HepG2 (cell line): ENCODE measurements around the gene RHOBTB3. TPM values are rescaled to one million over a fixed set of nuclear protein-coding genes. Genes with fewer than 3 reads are reported as not detected.

Source experiments
- CEBPG ChIP-seq: IDR thresholded peaks from 2 replicates; pipeline ENCODE4 v1.6.1; 2016
- ERF ChIP-seq: IDR thresholded peaks from 2 replicates; pipeline ENCODE4 v1.6.1; 2018; ENCODE audit warnings: missing biosample characterization, missing genetic modification reagents
- HDAC6 ChIP-seq: fragments of 200-600 bp; sonication (generic); IDR thresholded peaks from 2 replicates; pipeline ENCODE4 v1.7.0; 2017; ENCODE audit warnings: mild to moderate bottlenecking, antibody characterized with exemption, low read length, low read depth
- HOXA5 ChIP-seq: sonication (generic); formaldehyde crosslinking; IDR thresholded peaks from 2 replicates; pipeline ENCODE4 v1.4.0; 2020; ENCODE audit warnings: missing genetic modification reagents
- IKZF1 ChIP-seq: fragments of 450-650 bp; IDR thresholded peaks from 2 replicates; pipeline ENCODE4 v1.7.1; 2016
- IRX3 ChIP-seq: sonication (generic); formaldehyde crosslinking; IDR thresholded peaks from 2 replicates; pipeline ENCODE4 v1.8.1; 2023; ENCODE audit warnings: mild to moderate bottlenecking, low read depth, missing genetic modification reagents, borderline replicate concordance
- KDM6A ChIP-seq: IDR thresholded peaks from 2 replicates; pipeline ENCODE4 v1.6.1; 2016; ENCODE audit warnings: low read depth
- KLF15 ChIP-seq: sonication (generic); formaldehyde crosslinking; IDR thresholded peaks from 2 replicates; pipeline ENCODE4 v1.8.1; 2023; ENCODE audit warnings: borderline replicate concordance, mild to moderate bottlenecking, inconsistent platforms, missing genetic modification reagents, mixed read lengths
- TBL1XR1 ChIP-seq: fragments of 150-350 bp; IDR thresholded peaks from 2 replicates; pipeline ENCODE4 v1.6.1; 2014; ENCODE audit warnings: borderline replicate concordance, low read length; ENCODE audit not compliant: partially characterized antibody
- YEATS2 ChIP-seq: sonication (generic); formaldehyde crosslinking; IDR thresholded peaks from 2 replicates; pipeline ENCODE4 v1.4.0; 2020; ENCODE audit warnings: missing genetic modification reagents, borderline replicate concordance
- ZNF446 ChIP-seq: sonication (generic); formaldehyde crosslinking; IDR thresholded peaks from 2 replicates; pipeline ENCODE4 v1.5.0; 2020; ENCODE audit warnings: mild to moderate bottlenecking, missing genetic modification reagents
- ZNF775 ChIP-seq: sonication (generic); formaldehyde crosslinking; IDR thresholded peaks from 2 replicates; pipeline ENCODE4 v1.4.0; 2020; ENCODE audit warnings: missing genetic modification reagents, mild to moderate bottlenecking, moderate library complexity, borderline replicate concordance
- polyA plus RNA-seq, 8 experiments: library from polyadenylated mRNA; depleted of rRNA in 3 of 8; stranded (reverse) in 7 of 8; unstranded in 1 of 8; fragments of >200 nt; fragmentation: Illumina TruSeq in 4 of 8; extraction: Trizol in 4 of 8; gene quantifications; 2 replicates each; pipeline versions ENCODE4 v1.2.1 to v1.2.3, GENCODE V29; 2011 to 2016; ENCODE audit warnings: low read depth in 4 of 8, missing spikeins in 1 of 8, mixed read lengths in 1 of 8; ENCODE audit not compliant: insufficient read depth in 1 of 8
- total RNA-seq, 5 experiments: library from RNA; depleted of rRNA; stranded (reverse); fragments of >200 nt; fragmentation: Illumina TruSeq; extraction: Trizol; gene quantifications; 2 replicates each; pipeline ENCODE4 v1.2.3, GENCODE V29; 2016; ENCODE audit warnings: low read depth in 1 of 5
- TF ChIP-seq, protein P1 (sequence below): sonication (generic); formaldehyde crosslinking; IDR thresholded peaks from 2 replicates; pipeline ENCODE4 v1.4.0; 2020; ENCODE audit warnings: mild to moderate bottlenecking, missing genetic modification reagents, borderline replicate concordance
- TF ChIP-seq, protein P2 (sequence below): sonication (generic); formaldehyde crosslinking; IDR thresholded peaks from 2 replicates; pipeline ENCODE4 v1.5.0; 2020; ENCODE audit warnings: missing genetic modification reagents
- TF ChIP-seq, protein P3 (sequence below): sonication (generic); IDR thresholded peaks from 2 replicates; pipeline ENCODE4 v1.6.1; 2016; ENCODE audit warnings: low read depth, borderline replicate concordance
- TF ChIP-seq, protein P4 (sequence below): sonication (generic); formaldehyde crosslinking; IDR thresholded peaks from 2 replicates; pipeline ENCODE4 v1.4.0; 2020; ENCODE audit warnings: mild to moderate bottlenecking, missing genetic modification reagents

RHOBTB3 gene
- total and polyA plus RNA-seq, 2 of the 13 experiments (the other 11 are each of a cell fraction or from before 2014, with no cell fraction given): 31.6 to 35.4 TPM

DNA sequence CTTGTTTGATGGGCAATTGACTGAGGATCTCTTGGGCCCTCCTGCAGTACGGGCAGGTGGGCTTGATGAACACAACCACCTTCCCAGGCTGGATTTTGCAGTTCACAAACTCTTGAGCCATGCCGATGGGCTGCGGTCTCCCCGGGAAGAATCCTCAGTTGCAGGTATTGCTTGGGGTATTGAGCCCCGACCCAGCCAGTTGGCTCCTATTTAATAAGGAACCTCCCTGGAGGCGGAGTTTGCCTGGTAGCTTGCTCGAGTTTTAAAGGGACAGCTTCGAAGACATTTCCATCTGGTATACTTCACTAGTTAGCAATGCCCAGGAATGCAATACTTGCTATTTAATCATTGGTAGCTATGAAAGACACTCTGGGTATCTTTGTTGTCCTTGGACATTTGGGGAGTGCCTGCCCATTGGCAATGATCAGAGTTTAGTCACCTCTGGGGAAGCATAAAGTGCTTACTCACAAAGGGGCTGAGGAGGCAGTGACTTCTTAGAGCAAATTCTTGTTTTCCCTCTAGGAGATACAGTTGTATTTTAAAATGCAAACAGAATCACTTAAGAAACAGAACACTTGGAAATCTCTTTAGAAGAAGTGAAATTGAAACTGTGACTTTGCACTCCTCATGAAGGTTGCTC is 91.5 kb downstream of the RHOBTB3 start, which contains the start of gene GLRX (continued):
- TF ChIP-seq, protein P1, sequence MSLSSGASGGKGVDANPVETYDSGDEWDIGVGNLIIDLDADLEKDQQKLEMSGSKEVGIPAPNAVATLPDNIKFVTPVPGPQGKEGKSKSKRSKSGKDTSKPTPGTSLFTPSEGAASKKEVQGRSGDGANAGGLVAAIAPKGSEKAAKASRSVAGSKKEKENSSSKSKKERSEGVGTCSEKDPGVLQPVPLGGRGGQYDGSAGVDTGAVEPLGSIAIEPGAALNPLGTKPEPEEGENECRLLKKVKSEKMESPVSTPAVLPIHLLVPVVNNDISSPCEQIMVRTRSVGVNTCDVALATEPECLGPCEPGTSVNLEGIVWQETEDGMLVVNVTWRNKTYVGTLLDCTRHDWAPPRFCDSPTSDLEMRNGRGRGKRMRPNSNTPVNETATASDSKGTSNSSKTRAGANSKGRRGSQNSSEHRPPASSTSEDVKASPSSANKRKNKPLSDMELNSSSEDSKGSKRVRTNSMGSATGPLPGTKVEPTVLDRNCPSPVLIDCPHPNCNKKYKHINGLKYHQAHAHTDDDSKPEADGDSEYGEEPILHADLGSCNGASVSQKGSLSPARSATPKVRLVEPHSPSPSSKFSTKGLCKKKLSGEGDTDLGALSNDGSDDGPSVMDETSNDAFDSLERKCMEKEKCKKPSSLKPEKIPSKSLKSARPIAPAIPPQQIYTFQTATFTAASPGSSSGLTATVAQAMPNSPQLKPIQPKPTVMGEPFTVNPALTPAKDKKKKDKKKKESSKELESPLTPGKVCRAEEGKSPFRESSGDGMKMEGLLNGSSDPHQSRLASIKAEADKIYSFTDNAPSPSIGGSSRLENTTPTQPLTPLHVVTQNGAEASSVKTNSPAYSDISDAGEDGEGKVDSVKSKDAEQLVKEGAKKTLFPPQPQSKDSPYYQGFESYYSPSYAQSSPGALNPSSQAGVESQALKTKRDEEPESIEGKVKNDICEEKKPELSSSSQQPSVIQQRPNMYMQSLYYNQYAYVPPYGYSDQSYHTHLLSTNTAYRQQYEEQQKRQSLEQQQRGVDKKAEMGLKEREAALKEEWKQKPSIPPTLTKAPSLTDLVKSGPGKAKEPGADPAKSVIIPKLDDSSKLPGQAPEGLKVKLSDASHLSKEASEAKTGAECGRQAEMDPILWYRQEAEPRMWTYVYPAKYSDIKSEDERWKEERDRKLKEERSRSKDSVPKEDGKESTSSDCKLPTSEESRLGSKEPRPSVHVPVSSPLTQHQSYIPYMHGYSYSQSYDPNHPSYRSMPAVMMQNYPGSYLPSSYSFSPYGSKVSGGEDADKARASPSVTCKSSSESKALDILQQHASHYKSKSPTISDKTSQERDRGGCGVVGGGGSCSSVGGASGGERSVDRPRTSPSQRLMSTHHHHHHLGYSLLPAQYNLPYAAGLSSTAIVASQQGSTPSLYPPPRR: no peak
- TF ChIP-seq HDAC6 (no peak), CEBPG (CRISPR knock-in tag) (no peak), IRX3 (CRISPR knock-in tag) (no peak), ERF (no peak), ZNF775 (CRISPR knock-in tag) (no peak), KDM6A (CRISPR knock-in tag) (no peak), TBL1XR1 (no peak), IKZF1 (no peak), YEATS2 (CRISPR knock-in tag) (no peak), HOXA5 (CRISPR knock-in tag) (no peak), KLF15 (CRISPR knock-in tag) (no peak), ZNF446 (CRISPR knock-in tag) (0 out of 2 replicates have a peak, but pooled peaks have one; percentile 32)
- TF ChIP-seq, protein P2, sequence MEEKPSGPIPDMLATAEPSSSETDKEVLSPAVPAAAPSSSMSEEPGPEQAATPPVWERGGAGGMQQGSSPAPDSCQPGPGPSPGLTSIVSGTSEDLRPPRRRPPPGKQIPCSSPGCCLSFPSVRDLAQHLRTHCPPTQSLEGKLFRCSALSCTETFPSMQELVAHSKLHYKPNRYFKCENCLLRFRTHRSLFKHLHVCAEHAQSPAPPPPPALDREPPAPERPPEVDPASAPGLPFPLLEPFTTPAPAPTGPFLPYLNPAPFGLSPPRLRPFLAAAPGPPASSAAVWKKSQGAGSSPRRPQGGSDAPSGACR: no peak
- TF ChIP-seq, protein P3, sequence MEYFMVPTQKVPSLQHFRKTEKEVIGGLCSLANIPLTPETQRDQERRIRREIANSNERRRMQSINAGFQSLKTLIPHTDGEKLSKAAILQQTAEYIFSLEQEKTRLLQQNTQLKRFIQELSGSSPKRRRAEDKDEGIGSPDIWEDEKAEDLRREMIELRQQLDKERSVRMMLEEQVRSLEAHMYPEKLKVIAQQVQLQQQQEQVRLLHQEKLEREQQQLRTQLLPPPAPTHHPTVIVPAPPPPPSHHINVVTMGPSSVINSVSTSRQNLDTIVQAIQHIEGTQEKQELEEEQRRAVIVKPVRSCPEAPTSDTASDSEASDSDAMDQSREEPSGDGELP: no peak
- TF ChIP-seq, protein P4, sequence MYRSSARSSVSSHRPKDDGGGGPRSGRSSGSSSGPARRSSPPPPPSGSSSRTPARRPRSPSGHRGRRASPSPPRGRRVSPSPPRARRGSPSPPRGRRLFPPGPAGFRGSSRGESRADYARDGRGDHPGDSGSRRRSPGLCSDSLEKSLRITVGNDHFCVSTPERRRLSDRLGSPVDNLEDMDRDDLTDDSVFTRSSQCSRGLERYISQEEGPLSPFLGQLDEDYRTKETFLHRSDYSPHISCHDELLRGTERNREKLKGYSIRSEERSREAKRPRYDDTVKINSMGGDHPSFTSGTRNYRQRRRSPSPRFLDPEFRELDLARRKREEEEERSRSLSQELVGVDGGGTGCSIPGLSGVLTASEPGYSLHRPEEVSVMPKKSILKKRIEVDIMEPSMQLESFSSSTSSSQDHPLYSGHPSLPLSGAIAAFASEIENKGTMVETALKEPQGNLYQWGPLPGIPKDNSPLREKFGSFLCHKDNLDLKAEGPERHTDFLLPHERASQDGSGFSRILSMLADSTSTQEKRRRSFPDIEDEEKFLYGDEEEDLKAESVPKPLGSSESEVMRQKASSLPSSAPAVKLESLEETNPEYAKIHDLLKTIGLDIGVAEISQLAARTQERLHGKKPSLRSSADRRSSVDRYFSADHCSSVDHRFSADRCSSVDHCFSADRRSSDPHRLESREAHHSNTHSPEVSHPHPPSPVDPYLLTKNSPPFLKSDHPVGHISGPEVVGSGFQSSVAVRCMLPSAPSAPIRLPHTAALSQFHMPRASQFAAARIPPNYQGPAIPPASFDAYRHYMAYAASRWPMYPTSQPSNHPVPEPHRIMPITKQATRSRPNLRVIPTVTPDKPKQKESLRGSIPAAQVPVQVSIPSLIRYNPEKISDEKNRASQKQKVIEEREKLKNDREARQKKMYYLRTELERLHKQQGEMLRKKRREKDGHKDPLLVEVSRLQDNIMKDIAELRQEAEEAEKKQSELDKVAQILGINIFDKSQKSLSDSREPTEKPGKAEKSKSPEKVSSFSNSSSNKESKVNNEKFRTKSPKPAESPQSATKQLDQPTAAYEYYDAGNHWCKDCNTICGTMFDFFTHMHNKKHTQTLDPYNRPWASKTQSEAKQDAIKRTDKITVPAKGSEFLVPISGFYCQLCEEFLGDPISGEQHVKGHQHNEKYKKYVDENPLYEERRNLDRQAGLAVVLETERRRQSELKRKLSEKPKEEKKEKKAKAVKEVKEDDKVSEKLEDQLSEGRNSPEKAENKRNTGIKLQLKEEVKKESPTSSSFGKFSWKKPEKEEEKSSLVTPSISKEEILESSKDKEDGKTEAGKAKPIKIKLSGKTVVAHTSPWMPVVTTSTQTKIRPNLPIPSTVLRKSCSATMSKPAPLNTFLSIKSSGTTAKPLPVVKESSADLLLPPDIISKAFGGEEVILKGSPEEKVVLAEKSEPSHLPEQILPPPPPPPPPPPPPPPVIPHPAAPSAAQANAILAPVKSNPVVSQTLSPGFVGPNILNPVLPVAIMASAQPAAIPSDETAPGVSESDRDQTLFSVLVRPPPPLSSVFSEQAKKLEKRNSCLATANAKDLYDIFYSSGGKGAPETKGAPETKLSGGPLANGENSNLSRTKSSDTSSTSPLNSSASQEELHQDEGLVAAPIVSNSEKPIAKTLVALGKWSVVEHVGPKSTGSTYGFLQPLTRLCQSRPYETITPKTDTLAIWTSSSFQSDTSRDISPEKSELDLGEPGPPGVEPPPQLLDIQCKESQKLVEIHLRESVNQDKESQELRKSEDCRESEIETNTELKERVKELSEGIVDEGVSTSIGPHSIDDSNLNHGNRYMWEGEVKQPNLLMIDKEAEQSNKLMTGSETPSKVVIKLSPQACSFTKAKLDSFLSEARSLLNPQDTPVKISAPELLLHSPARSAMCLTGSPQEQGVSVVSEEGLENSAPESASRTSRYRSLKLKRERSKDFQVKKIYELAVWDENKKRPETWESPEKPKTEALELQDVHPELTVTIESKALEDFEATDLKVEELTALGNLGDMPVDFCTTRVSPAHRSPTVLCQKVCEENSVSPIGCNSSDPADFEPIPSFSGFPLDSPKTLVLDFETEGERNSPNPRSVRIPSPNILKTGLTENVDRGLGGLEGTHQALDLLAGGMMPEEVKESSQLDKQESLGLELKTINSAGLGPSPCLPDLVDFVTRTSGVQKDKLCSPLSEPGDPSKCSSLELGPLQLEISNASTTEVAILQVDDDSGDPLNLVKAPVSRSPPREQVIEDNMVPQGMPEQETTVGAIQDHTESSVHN (CRISPR knock-in tag): no peak
